ENCODE results near the gene NFATC1.

DNA sequence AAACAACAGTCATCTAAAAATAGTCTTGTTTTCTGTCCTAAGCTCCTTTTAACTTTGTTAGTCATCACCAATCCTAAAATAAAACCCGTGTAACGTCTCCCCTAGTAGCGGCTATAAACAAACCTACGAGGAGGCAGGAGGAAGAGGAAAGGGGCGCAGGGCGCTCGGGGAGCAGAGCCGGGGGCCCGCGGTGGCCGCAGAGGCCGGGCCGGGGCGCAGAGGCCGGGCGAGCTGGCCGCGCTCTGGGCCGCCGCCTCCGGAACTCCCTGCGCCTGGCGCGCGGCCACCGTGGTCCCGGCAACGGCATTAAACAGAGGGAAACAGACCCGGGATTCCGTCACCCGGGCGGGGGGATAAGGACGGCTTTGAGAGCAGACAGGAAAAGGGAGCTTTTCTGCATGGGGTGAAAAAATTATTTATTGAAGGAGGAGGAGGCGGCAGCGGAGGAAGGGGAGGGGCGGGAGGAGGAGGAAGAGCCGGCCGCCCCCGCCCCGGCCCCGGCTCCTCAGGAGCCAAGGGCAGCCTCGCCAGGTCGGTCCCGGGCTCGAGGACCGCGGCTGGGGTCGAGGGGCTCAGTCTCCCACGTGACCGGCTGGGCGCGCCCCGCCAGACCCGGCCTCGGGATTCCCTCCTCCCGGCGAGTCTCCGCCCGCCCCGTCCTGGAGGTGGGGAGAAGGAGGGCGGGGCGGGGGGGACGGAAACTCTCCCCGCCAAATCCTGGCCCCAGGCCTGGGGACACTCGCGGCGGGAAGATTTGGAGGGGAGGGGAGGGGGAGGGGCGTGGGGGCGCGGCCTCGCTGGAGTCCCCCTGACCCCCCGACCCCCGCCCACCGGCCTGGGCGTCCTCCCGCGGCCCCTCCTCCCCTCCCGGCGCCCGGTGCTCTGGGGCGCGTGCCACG, 1.8 kb upstream of the NFATC1 start:
- TF ChIP-seq, protein P1, sequence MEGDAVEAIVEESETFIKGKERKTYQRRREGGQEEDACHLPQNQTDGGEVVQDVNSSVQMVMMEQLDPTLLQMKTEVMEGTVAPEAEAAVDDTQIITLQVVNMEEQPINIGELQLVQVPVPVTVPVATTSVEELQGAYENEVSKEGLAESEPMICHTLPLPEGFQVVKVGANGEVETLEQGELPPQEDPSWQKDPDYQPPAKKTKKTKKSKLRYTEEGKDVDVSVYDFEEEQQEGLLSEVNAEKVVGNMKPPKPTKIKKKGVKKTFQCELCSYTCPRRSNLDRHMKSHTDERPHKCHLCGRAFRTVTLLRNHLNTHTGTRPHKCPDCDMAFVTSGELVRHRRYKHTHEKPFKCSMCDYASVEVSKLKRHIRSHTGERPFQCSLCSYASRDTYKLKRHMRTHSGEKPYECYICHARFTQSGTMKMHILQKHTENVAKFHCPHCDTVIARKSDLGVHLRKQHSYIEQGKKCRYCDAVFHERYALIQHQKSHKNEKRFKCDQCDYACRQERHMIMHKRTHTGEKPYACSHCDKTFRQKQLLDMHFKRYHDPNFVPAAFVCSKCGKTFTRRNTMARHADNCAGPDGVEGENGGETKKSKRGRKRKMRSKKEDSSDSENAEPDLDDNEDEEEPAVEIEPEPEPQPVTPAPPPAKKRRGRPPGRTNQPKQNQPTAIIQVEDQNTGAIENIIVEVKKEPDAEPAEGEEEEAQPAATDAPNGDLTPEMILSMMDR (IDR thresholded peaks at IDR 0.05; ENCODE audit: poor library complexity), result no peak
- no peak for TF ChIP-seq EZH2 (IDR thresholded peaks at IDR 0.05; ENCODE audit: borderline replicate concordance)
- no peak for TF ChIP-seq EZH2phosphoT487 (IDR thresholded peaks at IDR 0.05; ENCODE audit: low read depth, severe bottlenecking, unreplicated experiment)
